Astrocyte (in vitro differentiated cells and primary cell): ENCODE measurements around the gene ADGRA3. TPM values are rescaled to one million over a fixed set of nuclear protein-coding genes. Genes with fewer than 3 reads are reported as not detected.

Experiments used
- DNase-seq: peaks from one replicate; pipeline ENCODE4 v3.0.0-alpha.2; 2010; ENCODE audit warnings: low read depth
- FAIRE-seq: peaks from 2 replicates; lab custom pipeline; 2011; peaks lifted over from hg19 to GRCh38; lab: Jason Lieb, UNC
- H2AFZ ChIP-seq: 2 replicates; pipeline ENCODE4 v1.6.0; 2012; ENCODE audit warnings: low read depth, low read length, inconsistent platforms
- H3K27ac ChIP-seq: 2 replicates; pipeline ENCODE4 v1.5.1; 2011; ENCODE audit warnings: low read depth, low read length, inconsistent platforms
- H3K27me3 ChIP-seq: 2 replicates; pipeline ENCODE4 v1.6.0; 2011; ENCODE audit warnings: low read length, inconsistent platforms; ENCODE audit not compliant: insufficient read depth
- H3K36me3 ChIP-seq: 2 replicates; pipeline ENCODE4 v1.5.1; 2011; ENCODE audit warnings: low read length, inconsistent platforms; ENCODE audit not compliant: insufficient read depth
- H3K4me1 ChIP-seq: 2 replicates; pipeline ENCODE4 v1.5.1; 2011; ENCODE audit warnings: low read length, inconsistent platforms; ENCODE audit not compliant: insufficient read depth
- H3K4me2 ChIP-seq: 2 replicates; pipeline ENCODE4 v1.6.0; 2012; ENCODE audit warnings: low read length, inconsistent platforms
- H3K4me3 ChIP-seq: 2 replicates; pipeline ENCODE4 v1.5.1; 2011; ENCODE audit warnings: low read depth, mild to moderate bottlenecking, low read length, inconsistent platforms; ENCODE audit not compliant: insufficient read depth
- H3K79me2 ChIP-seq: 2 replicates; pipeline ENCODE4 v1.6.0; 2012; ENCODE audit warnings: mild to moderate bottlenecking, low read length, inconsistent platforms; ENCODE audit not compliant: insufficient read depth
- H3K9ac ChIP-seq: 2 replicates; pipeline ENCODE4 v1.6.0; 2012; ENCODE audit warnings: mild to moderate bottlenecking, low read length, inconsistent platforms
- H3K9me3 ChIP-seq: 2 replicates; pipeline ENCODE4 v1.5.1; 2012; ENCODE audit warnings: low read depth, mild to moderate bottlenecking, low read length, inconsistent platforms; ENCODE audit not compliant: insufficient read depth
- H4K20me1 ChIP-seq: 2 replicates; pipeline ENCODE4 v1.6.0; 2012; ENCODE audit warnings: low read length, inconsistent platforms; ENCODE audit not compliant: insufficient read depth
- H3K27ac Mint-ChIP-seq: one replicate; pipeline ENCODE4 v1.8.0; 2021; ENCODE audit warnings: mild to moderate bottlenecking, mixed read lengths; ENCODE audit not compliant: unreplicated experiment
- H3K27me3 Mint-ChIP-seq: one replicate; pipeline ENCODE4 v1.8.0; 2021; ENCODE audit warnings: low read depth, mixed read lengths; ENCODE audit not compliant: unreplicated experiment
- H3K36me3 Mint-ChIP-seq: one replicate; pipeline ENCODE4 v1.8.0; 2021; ENCODE audit warnings: low read depth, mixed read lengths; ENCODE audit not compliant: unreplicated experiment
- H3K4me1 Mint-ChIP-seq: one replicate; pipeline ENCODE4 v1.8.0; 2021; ENCODE audit warnings: low read depth, mixed read lengths; ENCODE audit not compliant: unreplicated experiment
- H3K4me3 Mint-ChIP-seq: one replicate; pipeline ENCODE4 v1.8.0; 2021; ENCODE audit warnings: mild to moderate bottlenecking, moderate library complexity, mixed read lengths; ENCODE audit not compliant: unreplicated experiment
- H3K9me3 Mint-ChIP-seq: one replicate; pipeline ENCODE4 v1.8.0; 2021; ENCODE audit warnings: mild to moderate bottlenecking, mixed read lengths; ENCODE audit not compliant: unreplicated experiment
- CTCF ChIP-seq: IDR thresholded peaks from 2 replicates; pipeline ENCODE4 v1.5.1; 2011; ENCODE audit warnings: low read depth, mild to moderate bottlenecking, inconsistent platforms, low read length, moderate library complexity; ENCODE audit not compliant: insufficient read depth
- EZH2 ChIP-seq: IDR thresholded peaks from 2 replicates; pipeline ENCODE4 v1.6.1; 2012; ENCODE audit warnings: mild to moderate bottlenecking, low read length, inconsistent platforms; ENCODE audit not compliant: insufficient read depth
- total RNA-seq: library from RNA; stranded (reverse); gene quantifications from 2 replicates; pipeline ENCODE4 v1.2.1, GENCODE V29; 2021

ADGRA3 gene
- total RNA-seq, 1 donor from 2014 or later: 27.3 TPM

GRCh38 chr4:22420291-22420690 lies 95.6 kb downstream of the ADGRA3 start:
- Histone ChIP-seq H3K27ac (no peak overlapping the region), H3K9ac (no peak overlapping the region), H3K79me2 (no peaks in the 10 kb centered on the region), H4K20me1 (no peaks in the 10 kb centered on the region), H3K27me3 (no peaks in the 10 kb centered on the region), H3K4me2 (no peak overlapping the region), H3K4me1 (no peaks in the 10 kb centered on the region), H3K9me3 (no peaks in the 10 kb centered on the region), H2AFZ (no peak overlapping the region), H3K4me3 (no peak overlapping the region), H3K36me3 (peaks cover 4% of the 10 kb centered on the region)
- Mint-ChIP-seq H3K36me3 (peaks cover 7% of the 10 kb centered on the region), H3K4me1 (peaks cover 10% of the 10 kb centered on the region), H3K4me3 (no peak overlapping the region), H3K27me3 (no peaks in the 10 kb centered on the region), H3K27ac (no peak overlapping the region), H3K9me3 (no peaks in the 10 kb centered on the region)
- TF ChIP-seq CTCF (no peak), EZH2 (no peak)
- FAIRE-seq (no peak), DNase-seq (no peak)

GRCh38 chr4:22417408-22417807 lies 98.5 kb downstream of the ADGRA3 start:
- H3K9me3 Mint-ChIP-seq: no peaks in the 10 kb centered on the region
- Histone ChIP-seq H3K4me2 (no peak overlapping the region), H3K4me1 (no peaks in the 10 kb centered on the region), H3K4me3 (no peak overlapping the region), H3K36me3 (peaks cover 4% of the 10 kb centered on the region), H2AFZ (no peak overlapping the region), H3K27ac (no peak overlapping the region), H3K27me3 (no peaks in the 10 kb centered on the region), H3K9me3 (no peaks in the 10 kb centered on the region), H3K9ac (no peak overlapping the region), H3K79me2 (no peaks in the 10 kb centered on the region), H4K20me1 (no peaks in the 10 kb centered on the region)
- no peak for FAIRE-seq
- H3K4me1 Mint-ChIP-seq: peaks cover 13% of the 10 kb centered on the region
- peak; percentile 75 for DNase-seq
- no peak overlapping the region for H3K4me3 Mint-ChIP-seq
- H3K27me3 Mint-ChIP-seq: no peaks in the 10 kb centered on the region
- TF ChIP-seq CTCF: no peak
- TF ChIP-seq EZH2: no peak
- H3K36me3 Mint-ChIP-seq: peaks cover 5% of the 10 kb centered on the region
- H3K27ac Mint-ChIP-seq: peak overlapping the region; percentile 6

GRCh38 chr4:22416403-22416802 lies 99.5 kb downstream of the ADGRA3 start:
- FAIRE-seq: no peak
- Histone ChIP-seq H3K27me3 (no peaks in the 10 kb centered on the region), H3K27ac (no peak overlapping the region), H3K36me3 (peaks cover 4% of the 10 kb centered on the region), H3K4me2 (no peak overlapping the region), H3K9me3 (no peaks in the 10 kb centered on the region), H4K20me1 (no peaks in the 10 kb centered on the region), H2AFZ (no peak overlapping the region), H3K79me2 (no peaks in the 10 kb centered on the region), H3K4me3 (no peak overlapping the region), H3K9ac (no peak overlapping the region), H3K4me1 (no peaks in the 10 kb centered on the region)
- H3K9me3 Mint-ChIP-seq: no peaks in the 10 kb centered on the region
- peaks cover 13% of the 10 kb centered on the region for H3K4me1 Mint-ChIP-seq
- TF ChIP-seq CTCF (no peak), EZH2 (no peak)
- peak; percentile 70 for DNase-seq
- peaks cover 5% of the 10 kb centered on the region for H3K36me3 Mint-ChIP-seq
- no peak overlapping the region for H3K27ac Mint-ChIP-seq
- H3K4me3 Mint-ChIP-seq: no peak overlapping the region
- no peaks in the 10 kb centered on the region for H3K27me3 Mint-ChIP-seq
